GM12872 (cell line): ENCODE data around the gene TEKT4.
A peak's percentile ranks its signal among the peaks of the same experiment; 100 is the strongest.

Experiments used
- TF ChIP-seq, protein P1 (sequence below): IDR thresholded peaks from 3 replicates; pipeline ENCODE4 v1.5.1; 2011; ENCODE audit warnings: low read depth, mild to moderate bottlenecking, low read length, moderate library complexity; ENCODE audit not compliant: insufficient read depth

TEKT4 gene

DNA sequence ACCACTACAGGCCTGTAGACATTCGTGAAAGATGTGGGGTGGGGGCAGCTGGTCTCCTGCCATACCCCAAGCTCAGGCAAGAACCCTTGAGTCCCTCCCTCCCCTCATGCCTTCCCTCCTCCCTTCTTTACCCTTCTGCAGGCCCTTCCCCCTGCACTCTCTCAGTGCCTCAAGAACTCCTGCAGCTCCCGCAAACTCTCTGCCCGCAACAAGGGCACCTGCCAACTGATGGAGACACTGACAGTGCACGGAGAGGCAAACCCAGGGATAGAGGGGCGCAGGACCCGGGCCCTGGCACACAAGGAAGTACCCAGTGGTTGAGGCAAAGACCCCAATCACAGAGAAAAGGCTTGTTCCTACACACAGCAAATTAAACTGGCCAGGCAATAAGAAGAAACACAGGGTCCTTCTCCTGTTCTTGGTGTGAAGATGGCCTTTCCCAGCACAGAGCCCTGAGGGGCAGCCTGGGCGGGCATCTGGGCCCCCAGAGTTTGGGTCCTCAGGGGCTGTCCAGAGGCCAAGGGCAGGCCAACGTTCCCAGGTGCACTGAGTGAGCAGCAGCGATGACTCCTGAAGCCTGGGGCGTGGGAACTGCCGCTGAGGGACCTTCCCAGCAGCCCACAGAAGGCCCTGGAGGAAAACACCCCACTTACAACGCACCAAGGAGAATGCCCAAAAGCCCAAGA lies 1.6 kb downstream of the TEKT4 start:
- TF ChIP-seq, protein P1, sequence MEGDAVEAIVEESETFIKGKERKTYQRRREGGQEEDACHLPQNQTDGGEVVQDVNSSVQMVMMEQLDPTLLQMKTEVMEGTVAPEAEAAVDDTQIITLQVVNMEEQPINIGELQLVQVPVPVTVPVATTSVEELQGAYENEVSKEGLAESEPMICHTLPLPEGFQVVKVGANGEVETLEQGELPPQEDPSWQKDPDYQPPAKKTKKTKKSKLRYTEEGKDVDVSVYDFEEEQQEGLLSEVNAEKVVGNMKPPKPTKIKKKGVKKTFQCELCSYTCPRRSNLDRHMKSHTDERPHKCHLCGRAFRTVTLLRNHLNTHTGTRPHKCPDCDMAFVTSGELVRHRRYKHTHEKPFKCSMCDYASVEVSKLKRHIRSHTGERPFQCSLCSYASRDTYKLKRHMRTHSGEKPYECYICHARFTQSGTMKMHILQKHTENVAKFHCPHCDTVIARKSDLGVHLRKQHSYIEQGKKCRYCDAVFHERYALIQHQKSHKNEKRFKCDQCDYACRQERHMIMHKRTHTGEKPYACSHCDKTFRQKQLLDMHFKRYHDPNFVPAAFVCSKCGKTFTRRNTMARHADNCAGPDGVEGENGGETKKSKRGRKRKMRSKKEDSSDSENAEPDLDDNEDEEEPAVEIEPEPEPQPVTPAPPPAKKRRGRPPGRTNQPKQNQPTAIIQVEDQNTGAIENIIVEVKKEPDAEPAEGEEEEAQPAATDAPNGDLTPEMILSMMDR, result no peak

GRCh38 chr2:94873362-94874276 lies 2.4 kb downstream of the TEKT4 start:
- TF ChIP-seq, protein P1, result no peak

GRCh38 chr2:94874277-94874997 lies 3.2 kb downstream of the TEKT4 start:
- TF ChIP-seq, protein P1, result peak; percentile 99

- TF ChIP-seq, protein P1, result no peak
Observed at GRCh38 chr2:94875064-94875819, 4.0 kb downstream of the TEKT4 start.

GRCh38 chr2:94875820-94876522 lies 4.7 kb downstream of the TEKT4 start:
- TF ChIP-seq, protein P1, result no peak

- TF ChIP-seq, protein P1, result no peak
Observed at GRCh38 chr2:94876523-94876863, 5.3 kb downstream of the TEKT4 start.
